Stomach (tissue), 4 donors: Measurements from ENCODE around the gene SORCS1.

Experiments
- POLR2A ChIP-seq, 4 donors: fragments of 450-650 bp; IDR thresholded peaks; one replicate each; pipeline ENCODE4 v1.6.1; 2016; ENCODE audit warnings: antibody characterized with exemption in 4 of 4, control low read depth in 2 of 4, mild to moderate bottlenecking in 1 of 4, moderate library complexity in 1 of 4
- TF ChIP-seq, protein P1 (sequence below), 7 experiments: fragments of 450-650 bp in 4 of 7; fragments of 200-600 bp in 3 of 7; sonication (generic) in 3 of 7; IDR thresholded peaks; one replicate each; pipeline ENCODE4 v1.5.1; 2016 to 2019; ENCODE audit warnings: antibody characterized with exemption in 7 of 7, control low read depth in 2 of 7, mild to moderate bottlenecking in 1 of 7

DNA sequence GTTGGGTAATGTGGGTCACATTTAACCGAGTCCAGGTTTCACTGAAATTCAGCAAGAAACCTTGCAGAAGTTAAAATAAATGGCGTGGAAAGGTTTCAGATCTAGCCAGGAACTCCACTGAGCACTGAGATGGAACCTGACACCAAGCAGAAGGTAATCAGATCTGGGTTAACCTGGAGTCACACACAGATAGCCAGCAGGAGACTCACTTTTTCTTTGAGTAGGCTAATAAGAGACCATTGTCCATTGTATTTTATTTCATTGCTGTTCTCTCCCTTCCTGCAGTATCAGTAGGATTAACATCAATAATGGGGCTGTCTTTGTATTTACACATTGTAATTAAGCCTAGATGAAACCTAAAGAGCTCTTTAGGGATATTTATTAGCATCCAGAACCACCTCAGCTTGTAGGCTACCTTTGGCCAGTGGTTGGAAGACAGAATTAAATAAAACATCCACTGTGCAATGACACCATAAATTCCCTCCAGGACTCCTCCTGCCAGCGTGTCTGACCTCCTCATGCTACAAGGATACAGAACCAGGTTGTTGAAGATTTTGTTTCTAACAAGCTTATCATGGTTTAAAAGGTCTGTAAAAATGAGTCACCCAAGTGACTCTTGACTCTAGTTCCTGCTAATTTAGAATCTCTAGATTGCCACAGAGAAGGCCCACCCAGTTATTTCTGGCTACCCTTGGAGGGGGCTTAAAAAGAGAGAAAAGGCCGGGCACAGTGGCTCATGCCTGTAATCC, 151.1 kb downstream of the SORCS1 start:
- TF ChIP-seq POLR2A (IDR thresholded peaks at IDR 0.05), result no peak
- TF ChIP-seq, protein P1, sequence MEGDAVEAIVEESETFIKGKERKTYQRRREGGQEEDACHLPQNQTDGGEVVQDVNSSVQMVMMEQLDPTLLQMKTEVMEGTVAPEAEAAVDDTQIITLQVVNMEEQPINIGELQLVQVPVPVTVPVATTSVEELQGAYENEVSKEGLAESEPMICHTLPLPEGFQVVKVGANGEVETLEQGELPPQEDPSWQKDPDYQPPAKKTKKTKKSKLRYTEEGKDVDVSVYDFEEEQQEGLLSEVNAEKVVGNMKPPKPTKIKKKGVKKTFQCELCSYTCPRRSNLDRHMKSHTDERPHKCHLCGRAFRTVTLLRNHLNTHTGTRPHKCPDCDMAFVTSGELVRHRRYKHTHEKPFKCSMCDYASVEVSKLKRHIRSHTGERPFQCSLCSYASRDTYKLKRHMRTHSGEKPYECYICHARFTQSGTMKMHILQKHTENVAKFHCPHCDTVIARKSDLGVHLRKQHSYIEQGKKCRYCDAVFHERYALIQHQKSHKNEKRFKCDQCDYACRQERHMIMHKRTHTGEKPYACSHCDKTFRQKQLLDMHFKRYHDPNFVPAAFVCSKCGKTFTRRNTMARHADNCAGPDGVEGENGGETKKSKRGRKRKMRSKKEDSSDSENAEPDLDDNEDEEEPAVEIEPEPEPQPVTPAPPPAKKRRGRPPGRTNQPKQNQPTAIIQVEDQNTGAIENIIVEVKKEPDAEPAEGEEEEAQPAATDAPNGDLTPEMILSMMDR (IDR thresholded peaks at IDR 0.05), result no peak
